RWPE2 (cell line): Measurements from ENCODE around the gene LRMDA.

ENCODE experiments used
- ATAC-seq: fragments of 200-7000 bp; cut with Tn5 transposase; 3 replicates; pipeline ENCODE4 v1.9.1; 2021; ENCODE audit warnings: low read depth
- DNase-seq: peaks from one replicate; pipeline ENCODE4 v3.0.0-alpha.2; 2020; ENCODE audit warnings: low spot score
- H3K27ac ChIP-seq: fragments of 450-650 bp; 2 replicates; pipeline ENCODE4 v1.5.1; 2017; ENCODE audit warnings: mild to moderate bottlenecking; ENCODE audit not compliant: poor library complexity, severe bottlenecking
- H3K27me3 ChIP-seq: fragments of 250-450 bp; sonication (Bioruptor Pico); 2 replicates; pipeline ENCODE4 v1.5.1; 2021; ENCODE audit warnings: mild to moderate bottlenecking, moderate library complexity; ENCODE audit not compliant: insufficient read depth, poor library complexity, severe bottlenecking
- H3K36me3 ChIP-seq: fragments of 250-450 bp; sonication (Bioruptor Pico); 2 replicates; pipeline ENCODE4 v1.5.1; 2020; ENCODE audit warnings: low read depth, mild to moderate bottlenecking, moderate library complexity
- H3K4me1 ChIP-seq: fragments of 250-450 bp; sonication (Bioruptor Pico); 2 replicates; pipeline ENCODE4 v1.5.1; 2021; ENCODE audit warnings: mild to moderate bottlenecking, moderate library complexity; ENCODE audit not compliant: insufficient read depth, poor library complexity, severe bottlenecking
- H3K4me3 ChIP-seq: fragments of 250-450 bp; sonication (Bioruptor Pico); 2 replicates; pipeline ENCODE4 v1.5.1; 2021; ENCODE audit warnings: mild to moderate bottlenecking, moderate library complexity; ENCODE audit not compliant: severe bottlenecking
- H3K9me3 ChIP-seq: fragments of 250-450 bp; sonication (Bioruptor Pico); 2 replicates; pipeline ENCODE4 v1.5.1; 2021; ENCODE audit warnings: mild to moderate bottlenecking, moderate library complexity; ENCODE audit not compliant: severe bottlenecking
- TF ChIP-seq, protein P1 (sequence below): fragments of 450-650 bp; IDR thresholded peaks from one replicate; pipeline ENCODE4 v1.5.1; 2017; ENCODE audit warnings: mild to moderate bottlenecking, moderate library complexity; ENCODE audit not compliant: poor library complexity, severe bottlenecking

The LRMDA gene

DNA sequence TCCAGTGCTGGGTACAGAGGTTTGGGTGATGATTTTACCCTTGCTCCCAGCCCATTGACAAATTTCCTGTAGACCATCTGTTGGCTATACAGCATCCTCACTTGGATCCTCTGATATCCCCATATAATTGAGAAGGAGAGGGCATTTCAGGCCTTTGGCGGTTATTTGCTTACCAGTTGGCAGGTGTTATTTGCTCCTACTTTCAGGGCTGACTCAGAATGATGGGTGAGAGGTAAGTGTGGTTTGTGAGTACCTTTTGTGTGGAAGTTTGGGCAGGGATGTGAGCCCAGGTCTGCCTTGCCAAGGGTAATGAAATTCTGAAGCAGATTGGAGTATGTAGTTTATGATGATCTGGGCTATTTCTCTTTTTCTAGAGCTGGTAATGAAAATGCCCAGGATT, 93.6 kb downstream of the LRMDA start:
- no peak for ATAC-seq
- H3K9me3 ChIP-seq = no peaks in the 10 kb centered on the region
- H3K27ac ChIP-seq = no peak overlapping the region
- no peak for DNase-seq
- no peaks in the 10 kb centered on the region for H3K27me3 ChIP-seq
- H3K4me1 ChIP-seq = no peaks in the 10 kb centered on the region
- no peaks in the 10 kb centered on the region for H3K36me3 ChIP-seq
- no peak overlapping the region for H3K4me3 ChIP-seq
- TF ChIP-seq, protein P1, sequence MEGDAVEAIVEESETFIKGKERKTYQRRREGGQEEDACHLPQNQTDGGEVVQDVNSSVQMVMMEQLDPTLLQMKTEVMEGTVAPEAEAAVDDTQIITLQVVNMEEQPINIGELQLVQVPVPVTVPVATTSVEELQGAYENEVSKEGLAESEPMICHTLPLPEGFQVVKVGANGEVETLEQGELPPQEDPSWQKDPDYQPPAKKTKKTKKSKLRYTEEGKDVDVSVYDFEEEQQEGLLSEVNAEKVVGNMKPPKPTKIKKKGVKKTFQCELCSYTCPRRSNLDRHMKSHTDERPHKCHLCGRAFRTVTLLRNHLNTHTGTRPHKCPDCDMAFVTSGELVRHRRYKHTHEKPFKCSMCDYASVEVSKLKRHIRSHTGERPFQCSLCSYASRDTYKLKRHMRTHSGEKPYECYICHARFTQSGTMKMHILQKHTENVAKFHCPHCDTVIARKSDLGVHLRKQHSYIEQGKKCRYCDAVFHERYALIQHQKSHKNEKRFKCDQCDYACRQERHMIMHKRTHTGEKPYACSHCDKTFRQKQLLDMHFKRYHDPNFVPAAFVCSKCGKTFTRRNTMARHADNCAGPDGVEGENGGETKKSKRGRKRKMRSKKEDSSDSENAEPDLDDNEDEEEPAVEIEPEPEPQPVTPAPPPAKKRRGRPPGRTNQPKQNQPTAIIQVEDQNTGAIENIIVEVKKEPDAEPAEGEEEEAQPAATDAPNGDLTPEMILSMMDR = no peak

DNA sequence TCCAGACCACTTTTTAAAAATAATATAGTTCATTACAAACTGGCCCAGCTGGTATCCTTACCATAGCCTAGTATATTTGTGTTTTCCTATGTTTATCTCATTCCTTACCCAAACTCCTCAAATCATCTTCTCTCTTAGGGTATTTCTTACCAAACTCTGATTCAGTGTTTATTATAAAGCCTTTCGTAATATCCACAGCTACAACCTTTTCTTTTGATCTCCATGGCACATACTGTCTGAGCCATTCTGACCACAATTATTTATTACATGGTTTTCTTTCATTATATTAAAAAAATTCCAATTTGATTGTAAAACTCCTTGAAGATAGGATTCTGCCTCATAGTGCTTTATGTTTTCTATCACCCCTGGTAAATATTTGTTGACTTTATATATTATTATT, 94.2 kb downstream of the LRMDA start:
- H3K27ac ChIP-seq = no peak overlapping the region
- peak; percentile 52; the same call in 2 of the 3 replicates for ATAC-seq
- no peak overlapping the region for H3K4me3 ChIP-seq
- no peaks in the 10 kb centered on the region for H3K27me3 ChIP-seq
- H3K4me1 ChIP-seq = no peaks in the 10 kb centered on the region
- no peaks in the 10 kb centered on the region for H3K9me3 ChIP-seq
- no peak for DNase-seq
- TF ChIP-seq, protein P1 = no peak
- H3K36me3 ChIP-seq = no peaks in the 10 kb centered on the region

DNA sequence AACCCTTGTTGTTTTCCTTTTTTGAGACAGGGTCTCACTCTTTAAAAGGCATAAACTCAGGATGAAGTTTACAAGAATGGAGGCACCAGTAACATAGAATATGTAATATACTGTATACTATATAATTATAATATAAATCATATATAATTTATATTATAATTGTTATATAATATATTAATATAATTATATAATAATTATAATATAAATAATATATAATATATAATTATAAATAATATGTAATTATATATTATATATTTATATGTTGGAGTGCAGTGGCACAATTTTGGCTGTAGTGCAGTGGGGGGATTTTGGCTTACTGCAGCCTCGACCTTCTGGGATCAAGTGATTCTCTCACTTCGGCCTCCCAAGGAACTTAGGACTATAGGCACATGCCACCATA, 96.1 kb downstream of the LRMDA start:
- ATAC-seq (no peak), DNase-seq (no peak)
- Histone ChIP-seq H3K27ac (no peak overlapping the region), H3K4me1 (no peaks in the 10 kb centered on the region), H3K9me3 (no peaks in the 10 kb centered on the region), H3K4me3 (no peak overlapping the region), H3K36me3 (no peaks in the 10 kb centered on the region), H3K27me3 (no peaks in the 10 kb centered on the region)
- TF ChIP-seq, protein P1 = no peak

DNA sequence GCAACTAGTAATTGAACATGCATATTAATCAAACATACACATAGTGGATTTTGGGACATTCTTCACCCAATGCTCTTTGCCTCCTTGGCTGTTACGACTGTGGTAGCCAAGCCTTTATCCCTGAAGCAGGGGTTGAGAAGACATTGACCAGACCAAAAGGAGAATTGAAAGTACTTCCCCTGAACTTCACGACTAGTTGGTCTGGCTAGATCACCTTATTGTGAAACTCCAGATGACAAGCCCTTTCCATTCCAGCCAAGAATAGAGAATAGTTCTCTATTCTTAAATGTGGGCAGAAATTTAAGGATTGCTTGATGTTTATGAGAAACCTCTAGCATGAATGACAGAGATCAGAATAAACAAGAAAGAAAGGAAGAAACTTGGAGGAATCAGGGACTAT, 97.0 kb downstream of the LRMDA start:
- no peaks in the 10 kb centered on the region for H3K9me3 ChIP-seq
- no peak for DNase-seq

DNA sequence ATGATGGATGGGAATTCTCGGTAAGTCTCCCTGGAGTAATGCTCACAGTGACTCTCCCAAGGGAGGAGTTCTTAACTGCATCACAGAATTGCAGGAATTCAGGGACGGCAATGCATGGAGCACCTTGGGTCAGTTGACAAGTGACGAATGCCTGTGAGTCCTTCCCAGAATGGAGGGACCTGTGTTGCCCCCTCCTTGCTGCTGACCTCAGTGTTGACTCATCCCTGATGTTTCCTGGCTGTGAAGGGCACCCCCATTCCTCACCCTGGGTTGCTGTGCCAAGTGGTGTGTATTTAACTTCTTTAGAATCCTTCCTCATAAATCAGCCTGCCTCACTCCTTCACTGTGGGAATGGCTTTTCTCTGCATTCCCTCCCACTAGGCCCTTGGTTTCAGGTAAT, 98.9 kb downstream of the LRMDA start:
- H3K36me3 ChIP-seq = no peaks in the 10 kb centered on the region
- no peak overlapping the region for H3K27ac ChIP-seq
- H3K9me3 ChIP-seq = no peaks in the 10 kb centered on the region
- peak; percentile 21; the same call in 1 of the 3 replicates for ATAC-seq
- no peaks in the 10 kb centered on the region for H3K4me1 ChIP-seq
- DNase-seq = no peak
- TF ChIP-seq, protein P1 = no peak
- H3K4me3 ChIP-seq = no peak overlapping the region
- H3K27me3 ChIP-seq = no peaks in the 10 kb centered on the region

More for the DNA sequence above, 97.0 kb downstream of the LRMDA start:
- TF ChIP-seq, protein P1 = no peak
- no peak for ATAC-seq
- Histone ChIP-seq H3K36me3 (no peaks in the 10 kb centered on the region), H3K4me3 (no peak overlapping the region), H3K27ac (no peak overlapping the region), H3K27me3 (no peaks in the 10 kb centered on the region), H3K4me1 (no peaks in the 10 kb centered on the region)
